Fibroblast of villous mesenchyme (primary cell): ENCODE measurements around the gene TENT5C. TPM values are rescaled to one million over a fixed set of nuclear protein-coding genes. Genes with fewer than 3 reads are reported as not detected.

Source experiments
- DNase-seq: peaks from one replicate; pipeline ENCODE4 v3.0.0-alpha.2; 2010; ENCODE audit warnings: low read depth
- H3K4me3 ChIP-seq: 2 replicates; pipeline ENCODE4 v1.5.1; 2011; ENCODE audit warnings: low read depth, mild to moderate bottlenecking, low read length
- CTCF ChIP-seq: IDR thresholded peaks from 2 replicates; pipeline ENCODE4 v1.5.1; 2012; ENCODE audit warnings: low read depth, mild to moderate bottlenecking, low read length; ENCODE audit not compliant: insufficient read depth
- total RNA-seq: library from RNA; depleted of rRNA; stranded (reverse); fragments of >200 nt; gene quantifications from 2 replicates; pipeline ENCODE4 v1.2.3, GENCODE V29; 2012

The TENT5C gene
- total RNA-seq, 1 donor = 4.3 TPM

- TF ChIP-seq CTCF = no peak
- no peak for DNase-seq
Observed at GRCh38 chr1:117583247-117583646, 22.6 kb upstream of the TENT5C start.

GRCh38 chr1:117584181-117584580 is 21.7 kb upstream of the TENT5C start:
- no peak for TF ChIP-seq CTCF
- DNase-seq = no peak
- H3K4me3 ChIP-seq = no peak overlapping the region

More at GRCh38 chr1:117583247-117583646, 22.6 kb upstream of the TENT5C start:
- no peak overlapping the region for H3K4me3 ChIP-seq

GRCh38 chr1:117585086-117585485 is 20.8 kb upstream of the TENT5C start:
- DNase-seq = no peak
- no peak overlapping the region for H3K4me3 ChIP-seq
- no peak for TF ChIP-seq CTCF

- no peak for DNase-seq
- no peak overlapping the region for H3K4me3 ChIP-seq
- no peak for TF ChIP-seq CTCF
Observed at GRCh38 chr1:117586337-117586736, 19.5 kb upstream of the TENT5C start.

- no peak overlapping the region for H3K4me3 ChIP-seq
- no peak for TF ChIP-seq CTCF
- DNase-seq = no peak
Observed at GRCh38 chr1:117586747-117587498, 18.9 kb upstream of the TENT5C start.

GRCh38 chr1:117587499-117588356 is 18.1 kb upstream of the TENT5C start:
- no peak for TF ChIP-seq CTCF
- no peak for DNase-seq

More at GRCh38 chr1:117587499-117588356, 18.1 kb upstream of the TENT5C start:
- H3K4me3 ChIP-seq = no peak overlapping the region
